Right cardiac atrium (tissue), 5 donors: ENCODE results near the gene TRIM17. TPM values are rescaled to one million over a fixed set of nuclear protein-coding genes. Genes with fewer than 3 reads are reported as not detected.
A peak's percentile ranks its signal among the peaks of the same experiment; 100 is the strongest.

ENCODE experiments used
- ATAC-seq, 2 donors: fragments of 200-7000 bp; cut with Tn5 transposase; one replicate each; pipeline versions ENCODE4 v1.8.0 to v1.9.1; 2020; ENCODE audit warnings: moderate library complexity in 2 of 2, mild to moderate bottlenecking in 1 of 2
- DNase-seq, 3 donors: peaks; one replicate each; pipeline ENCODE4 v3.0.0-alpha.2; 2020
- H3K27ac ChIP-seq: one replicate; pipeline ENCODE4 v1.5.1; 2013; ENCODE audit warnings: mild to moderate bottlenecking, low read length, control low read depth, moderate library complexity
- H3K27me3 ChIP-seq: one replicate; pipeline ENCODE4 v1.6.1; 2013; ENCODE audit not compliant: control insufficient read depth, insufficient read depth
- H3K4me1 ChIP-seq: one replicate; pipeline ENCODE4 v1.6.1; 2013; ENCODE audit warnings: low read length; ENCODE audit not compliant: control insufficient read depth, insufficient read depth
- H3K4me3 ChIP-seq: one replicate; pipeline ENCODE4 v1.5.1; 2013; ENCODE audit warnings: low read length, control low read depth
- H3K9me3 ChIP-seq: one replicate; pipeline ENCODE4 v1.6.1; 2013; ENCODE audit warnings: low read length; ENCODE audit not compliant: control insufficient read depth
- WGBS: extraction: QIAGEN DNeasy Blood & Tissue Kit; methylation state at CpG from one replicate; pipeline ENCODE4 v1.1.7; 2013; 5-methylcytosine and 5-hydroxymethylcytosine counted together
- intact Hi-C, 4 donors: fragments of 100-400 bp; cut with DNase I; formaldehyde crosslinking; loops; one replicate each; pipeline versions ENCODE4 v1.11.0 to v1.14.0; 2022 to 2023
- polyA plus RNA-seq: library from polyadenylated mRNA; stranded (reverse); fragments of 200-250 nt; gene quantifications from one replicate; pipeline ENCODE4 v1.2.3, GENCODE V29; 2013
- total RNA-seq, 4 donors: library from RNA; stranded (reverse); fragmentation: NEBNext Ultra II Directional; extraction: Animal tissue kit (Norgen Biotek cat#: 25700); gene quantifications; one replicate each; pipeline ENCODE4 v1.2.1, GENCODE V29; 2021
- donor health status: healthy with polysubstance abuse.
- donor health status: DM: no; HTN: yes; CAD: no.
- donor health status: DM: no; HTN: no; CAD: no.
- donor health status: DM: no; HTN: yes; CAD: no; lungs with severe emphysema.
- donor health status: DM: yes; HTN: yes; CAD: no.

TRIM17 gene
- total and polyA plus RNA-seq, 5 donors = 0.41 to 2.4 (median 0.83) TPM

DNA sequence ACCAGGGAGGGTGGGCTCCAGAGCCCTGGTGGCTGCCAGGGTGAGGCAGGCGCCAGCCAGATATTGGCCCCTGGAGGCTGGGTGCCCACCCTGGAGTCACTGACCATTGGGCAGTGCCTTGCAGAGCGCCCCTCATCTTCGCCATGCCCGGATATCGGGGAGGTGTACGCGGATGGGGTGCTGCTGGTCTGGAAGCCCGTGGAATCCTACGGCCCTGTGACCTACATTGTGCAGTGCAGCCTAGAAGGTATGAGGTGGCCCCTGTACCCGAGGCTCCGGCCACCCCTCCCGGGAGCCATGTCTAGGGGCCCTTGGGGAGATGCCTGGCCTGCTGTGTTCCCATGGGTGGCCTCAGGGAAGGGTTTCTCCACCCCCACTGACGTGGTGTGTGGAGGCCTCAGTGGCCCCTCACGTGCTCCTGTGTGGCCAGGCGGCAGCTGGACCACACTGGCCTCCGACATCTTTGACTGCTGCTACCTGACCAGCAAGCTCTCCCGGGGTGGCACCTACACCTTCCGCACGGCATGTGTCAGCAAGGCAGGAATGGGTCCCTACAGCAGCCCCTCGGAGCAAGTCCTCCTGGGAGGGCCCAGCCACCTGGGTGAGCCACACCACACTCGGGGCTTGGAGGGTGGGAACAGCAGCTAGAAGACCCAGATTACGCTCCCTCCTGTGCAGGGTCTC is 40.9 kb downstream of the TRIM17 start:
- ATAC-seq = no peak
- Histone ChIP-seq H3K9me3 (no peaks in the 10 kb centered on the region), H3K4me3 (no peak overlapping the region), H3K27ac (peak overlapping the region; percentile 16), H3K27me3 (no peaks in the 10 kb centered on the region), H3K4me1 (peaks cover 4% of the 10 kb centered on the region)
- intact Hi-C loops = no loop called here
- WGBS = 96% methylated on average over 22 of the region's 22 CpGs
- DNase-seq = peak in 1 of 3 donors; percentile 57

GRCh38 chr1:228374711-228375577 is 41.7 kb downstream of the TRIM17 start:
- WGBS = 40% methylated on average over 25 of the region's 25 CpGs
- H3K27me3 ChIP-seq = no peaks in the 10 kb centered on the region
- peak; percentile 70 to 80 for ATAC-seq
- H3K4me3 ChIP-seq = no peak overlapping the region
- peak overlapping the region; percentile 55 for H3K27ac ChIP-seq
- intact Hi-C loops = no loop called here
- H3K9me3 ChIP-seq = no peaks in the 10 kb centered on the region
- peak; percentile 95 to 96 (median 95) for DNase-seq
- peaks cover 4% of the 10 kb centered on the region for H3K4me1 ChIP-seq

DNA sequence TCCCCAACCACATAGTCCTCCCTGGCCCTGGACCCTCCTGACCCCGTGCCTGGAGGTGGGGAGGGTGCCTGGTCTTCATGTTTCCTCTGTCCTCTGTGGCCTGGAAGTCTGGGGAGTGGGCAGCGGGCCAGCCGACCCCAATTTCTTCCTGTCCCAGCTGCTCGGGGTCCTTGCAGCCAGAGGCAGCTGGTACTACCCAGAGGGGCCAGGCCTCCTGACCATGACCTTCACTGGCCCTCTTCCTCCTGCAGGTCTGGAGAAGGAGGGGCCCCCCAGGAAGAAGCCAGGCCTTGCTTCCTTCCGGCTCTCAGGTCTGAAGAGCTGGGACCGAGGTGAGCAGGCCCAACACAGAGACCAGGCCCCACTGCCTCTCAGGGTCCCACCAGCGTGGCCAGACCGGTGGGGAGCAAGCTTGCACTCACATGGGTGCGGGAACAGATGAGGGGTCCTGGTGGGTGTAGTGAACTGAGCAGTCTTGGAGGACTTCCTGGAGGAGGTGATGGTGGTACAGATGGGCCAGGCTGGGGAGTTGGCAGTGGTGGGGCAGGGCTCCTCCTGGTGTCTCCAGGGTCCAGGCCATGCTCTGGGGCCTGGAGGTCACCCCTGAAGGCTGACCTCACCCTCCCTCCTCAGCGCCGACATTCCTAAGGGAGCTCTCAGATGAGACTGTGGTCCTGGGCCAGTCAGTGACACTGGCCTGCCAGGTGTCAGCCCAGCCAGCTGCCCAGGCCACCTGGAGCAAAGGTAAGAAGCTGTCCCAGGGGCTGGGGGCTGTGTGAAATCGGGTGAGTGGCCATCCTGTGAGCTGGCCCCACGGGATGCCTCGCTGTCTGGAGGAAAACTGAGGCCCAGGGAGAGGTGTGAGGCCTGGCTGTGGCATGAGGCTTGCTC is 42.7 kb downstream of the TRIM17 start:
- intact Hi-C loops = no loop called here
- ATAC-seq = no peak
- DNase-seq = peak in 1 of 3 donors; percentile 61
- WGBS = 78% methylated on average over 14 of the region's 14 CpGs
- peak overlapping the region; percentile 55 for H3K27ac ChIP-seq
- H3K4me1 ChIP-seq = peaks cover 4% of the 10 kb centered on the region
- no peak overlapping the region for H3K4me3 ChIP-seq
- no peaks in the 10 kb centered on the region for H3K9me3 ChIP-seq
- H3K27me3 ChIP-seq = no peaks in the 10 kb centered on the region

DNA sequence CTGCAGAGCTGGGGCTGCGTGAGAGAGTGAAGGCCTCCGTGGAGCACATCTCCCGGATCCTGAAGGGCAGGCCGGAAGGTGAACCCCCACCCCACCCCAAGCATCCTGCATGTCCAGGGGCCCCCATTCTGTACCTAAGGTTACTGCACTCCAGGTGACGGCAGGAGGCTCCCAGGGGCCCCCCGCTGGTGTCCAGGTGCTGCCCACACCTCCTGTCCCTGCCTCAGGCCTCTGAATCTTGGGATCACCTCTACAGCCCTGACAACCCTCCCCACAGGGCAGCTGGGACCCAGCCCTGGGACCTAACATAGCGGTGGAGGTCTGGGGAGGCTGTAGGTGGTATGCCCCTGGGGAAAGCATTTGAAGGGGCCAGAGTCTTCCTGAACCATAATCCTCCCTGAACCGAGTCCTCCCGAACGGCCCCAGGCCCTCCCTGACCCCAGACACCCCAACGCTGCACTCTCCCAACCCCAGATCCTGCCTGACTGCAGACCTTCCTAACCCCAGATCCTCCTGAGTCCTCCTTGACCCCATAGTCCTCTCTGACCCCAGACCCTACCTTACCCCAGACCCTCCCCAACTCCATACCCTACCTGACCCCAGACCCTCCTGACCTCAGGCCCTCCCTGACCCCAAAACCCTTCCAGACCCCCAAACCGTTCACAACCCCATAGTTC is 43.5 kb downstream of the TRIM17 start:
- intact Hi-C loops = no loop called here
- DNase-seq (no peak), ATAC-seq (no peak)
- Histone ChIP-seq H3K9me3 (no peaks in the 10 kb centered on the region), H3K27ac (peak overlapping the region; percentile 7), H3K4me1 (peaks cover 4% of the 10 kb centered on the region), H3K4me3 (no peak overlapping the region), H3K27me3 (no peaks in the 10 kb centered on the region)
- 77% methylated on average over 12 of the region's 12 CpGs for WGBS

- H3K27ac ChIP-seq = peak overlapping the region; percentile 19
- H3K4me3 ChIP-seq = no peak overlapping the region
- no peak for ATAC-seq
- H3K4me1 ChIP-seq = peaks cover 4% of the 10 kb centered on the region
- H3K9me3 ChIP-seq = no peaks in the 10 kb centered on the region
- WGBS = 52% methylated on average over 34 of the region's 34 CpGs
- no peaks in the 10 kb centered on the region for H3K27me3 ChIP-seq
- intact Hi-C loops = no loop called here
- peak; percentile 13 to 70 (median 66) for DNase-seq
Measured at GRCh38 chr1:228372183-228373003, 44.3 kb downstream of the TRIM17 start.

DNA sequence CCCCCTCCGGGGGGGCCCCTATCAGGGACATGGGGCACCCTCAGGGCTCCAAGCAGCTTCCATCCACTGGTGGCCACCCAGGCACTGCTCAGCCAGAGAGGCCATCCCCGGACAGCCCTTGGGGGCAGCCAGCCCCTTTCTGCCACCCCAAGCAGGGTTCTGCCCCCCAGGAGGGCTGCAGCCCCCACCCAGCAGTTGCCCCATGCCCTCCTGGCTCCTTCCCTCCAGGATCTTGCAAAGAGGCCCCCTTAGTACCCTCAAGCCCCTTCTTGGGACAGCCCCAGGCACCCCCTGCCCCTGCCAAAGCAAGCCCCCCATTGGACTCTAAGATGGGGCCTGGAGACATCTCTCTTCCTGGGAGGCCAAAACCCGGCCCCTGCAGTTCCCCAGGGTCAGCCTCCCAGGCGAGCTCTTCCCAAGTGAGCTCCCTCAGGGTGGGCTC is 44.9 kb downstream of the TRIM17 start:
- WGBS = 61% methylated on average over 4 of the region's 4 CpGs
- ATAC-seq (no peak), DNase-seq (no peak)
- H3K4me1 ChIP-seq = peaks cover 4% of the 10 kb centered on the region
- H3K27me3 ChIP-seq = no peaks in the 10 kb centered on the region
- intact Hi-C loops = no loop called here
- H3K27ac ChIP-seq = peak overlapping the region; percentile 43
- no peaks in the 10 kb centered on the region for H3K9me3 ChIP-seq
- H3K4me3 ChIP-seq = no peak overlapping the region

DNA sequence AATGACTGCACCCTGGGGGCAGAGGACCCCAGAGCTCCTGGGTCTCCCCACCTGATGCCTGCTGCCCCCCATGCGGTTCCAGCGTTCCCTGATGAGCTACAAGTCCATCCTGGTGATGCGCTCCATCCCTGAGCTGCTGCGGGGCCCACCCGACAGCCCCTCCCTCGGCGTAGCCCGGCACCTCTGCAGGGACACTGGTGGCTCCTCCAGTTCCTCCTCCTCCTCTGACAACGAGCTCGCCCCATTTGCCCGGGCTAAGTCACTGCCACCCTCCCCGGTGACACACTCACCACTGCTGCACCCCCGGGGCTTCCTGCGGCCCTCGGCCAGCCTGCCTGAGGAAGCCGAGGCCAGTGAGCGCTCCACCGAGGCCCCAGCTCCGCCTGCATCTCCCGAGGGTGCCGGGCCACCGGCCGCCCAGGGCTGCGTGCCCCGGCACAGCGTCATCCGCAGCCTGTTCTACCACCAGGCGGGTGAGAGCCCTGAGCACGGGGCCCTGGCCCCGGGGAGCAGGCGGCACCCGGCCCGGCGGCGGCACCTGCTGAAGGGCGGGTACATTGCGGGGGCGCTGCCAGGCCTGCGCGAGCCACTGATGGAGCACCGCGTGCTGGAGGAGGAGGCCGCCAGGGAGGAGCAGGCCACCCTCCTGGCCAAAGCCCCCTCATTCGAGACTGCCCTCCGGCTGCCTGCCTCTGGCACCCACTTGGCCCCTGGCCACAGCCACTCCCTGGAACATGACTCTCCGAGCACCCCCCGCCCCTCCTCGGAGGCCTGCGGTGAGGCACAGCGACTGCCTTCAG is 45.5 kb downstream of the TRIM17 start:
- H3K4me1 ChIP-seq = peaks cover 4% of the 10 kb centered on the region
- intact Hi-C loops = no loop called here
- no peaks in the 10 kb centered on the region for H3K9me3 ChIP-seq
- peak overlapping the region; percentile 0 for H3K4me3 ChIP-seq
- peak overlapping the region; percentile 81 for H3K27ac ChIP-seq
- ATAC-seq (peak; percentile 8 to 17), DNase-seq (peak in 2 of 3 donors; percentile 89 to 92)
- H3K27me3 ChIP-seq = no peaks in the 10 kb centered on the region
- WGBS = 69% methylated on average over 50 of the region's 50 CpGs

- Histone ChIP-seq H3K27ac (peak overlapping the region; percentile 81), H3K4me1 (peaks cover 4% of the 10 kb centered on the region), H3K9me3 (no peaks in the 10 kb centered on the region), H3K27me3 (no peaks in the 10 kb centered on the region), H3K4me3 (no peak overlapping the region)
- DNase-seq (peak in 2 of 3 donors; percentile 43 to 64), ATAC-seq (no peak)
- intact Hi-C loops = no loop called here
- WGBS = 90% methylated on average over 10 of the region's 10 CpGs
Measured at GRCh38 chr1:228370439-228370940, 46.2 kb downstream of the TRIM17 start.
